ENCODE measurements around the gene DYNC2H1.

Gene DYNC2H1

GRCh38 chr11:103272876-103273275, 163.7 kb downstream of the DYNC2H1 start:
- H3K27ac Mint-ChIP-seq: no peak overlapping the region

GRCh38 chr11:103274025-103274424, 164.8 kb downstream of the DYNC2H1 start:
- Mint-ChIP-seq H3K27ac (no peak overlapping the region), H3K9me3 (no peaks in the 10 kb centered on the region), H3K4me3 (no peak overlapping the region), H3K27me3 (ENCODE audit: low read depth) (no peaks in the 10 kb centered on the region), H3K4me1 (no peaks in the 10 kb centered on the region), H3K36me3 (ENCODE audit: low read depth) (peaks cover 4% of the 10 kb centered on the region)
- TF ChIP-seq CTCF (IDR thresholded peaks at IDR 0.05; ENCODE audit: unreplicated experiment in 3 of 3): no peak

More at GRCh38 chr11:103272876-103273275, 163.7 kb downstream of the DYNC2H1 start:
- no peak for TF ChIP-seq CTCF (IDR thresholded peaks at IDR 0.05; ENCODE audit: unreplicated experiment in 3 of 3)
- Mint-ChIP-seq H3K4me1 (no peaks in the 10 kb centered on the region), H3K4me3 (no peak overlapping the region), H3K27me3 (ENCODE audit: low read depth) (no peaks in the 10 kb centered on the region), H3K36me3 (ENCODE audit: low read depth) (peaks cover 4% of the 10 kb centered on the region), H3K9me3 (no peaks in the 10 kb centered on the region)

GRCh38 chr11:103279821-103280220, 170.6 kb downstream of the DYNC2H1 start:
- Mint-ChIP-seq H3K36me3 (ENCODE audit: low read depth) (peaks cover 7% of the 10 kb centered on the region), H3K27ac (no peak overlapping the region), H3K9me3 (no peaks in the 10 kb centered on the region), H3K4me1 (no peaks in the 10 kb centered on the region), H3K27me3 (ENCODE audit: low read depth) (no peaks in the 10 kb centered on the region), H3K4me3 (no peak overlapping the region)
- TF ChIP-seq CTCF (IDR thresholded peaks at IDR 0.05; ENCODE audit: unreplicated experiment in 3 of 3): no peak

GRCh38 chr11:103281301-103281700, 172.1 kb downstream of the DYNC2H1 start:
- TF ChIP-seq CTCF (IDR thresholded peaks at IDR 0.05; ENCODE audit: unreplicated experiment in 3 of 3): no peak
- H3K9me3 Mint-ChIP-seq: no peaks in the 10 kb centered on the region

GRCh38 chr11:103284260-103284659, 175.0 kb downstream of the DYNC2H1 start:
- Mint-ChIP-seq H3K4me3 (no peak overlapping the region), H3K9me3 (no peaks in the 10 kb centered on the region), H3K27ac (no peak overlapping the region), H3K36me3 (ENCODE audit: low read depth) (peaks cover 31% of the 10 kb centered on the region), H3K27me3 (ENCODE audit: low read depth) (no peaks in the 10 kb centered on the region), H3K4me1 (no peaks in the 10 kb centered on the region)
- no peak for TF ChIP-seq CTCF (IDR thresholded peaks at IDR 0.05; ENCODE audit: unreplicated experiment in 3 of 3)

More at GRCh38 chr11:103281301-103281700, 172.1 kb downstream of the DYNC2H1 start:
- Mint-ChIP-seq H3K27me3 (ENCODE audit: low read depth) (no peaks in the 10 kb centered on the region), H3K36me3 (ENCODE audit: low read depth) (peaks cover 14% of the 10 kb centered on the region), H3K4me3 (no peak overlapping the region), H3K27ac (no peak overlapping the region), H3K4me1 (no peaks in the 10 kb centered on the region)

GRCh38 chr11:103294516-103294915, 185.3 kb downstream of the DYNC2H1 start:
- Mint-ChIP-seq H3K27me3 (ENCODE audit: low read depth) (no peaks in the 10 kb centered on the region), H3K9me3 (peaks cover 54% of the 10 kb centered on the region), H3K4me3 (no peak overlapping the region), H3K4me1 (no peaks in the 10 kb centered on the region), H3K36me3 (ENCODE audit: low read depth) (peaks cover 79% of the 10 kb centered on the region), H3K27ac (no peak overlapping the region)
- TF ChIP-seq CTCF (IDR thresholded peaks at IDR 0.05; ENCODE audit: unreplicated experiment in 3 of 3): no peak

Measured in nephron (organoid).